HEK293T (cell line): ENCODE data around the gene PDE6A.

Source experiments
- BHLHE40 ChIP-seq: fragments of 450-650 bp; IDR thresholded peaks from 2 replicates; pipeline ENCODE4 v1.6.1; 2016; ENCODE audit warnings: mild to moderate bottlenecking, moderate library complexity, borderline replicate concordance
- FOXA1 ChIP-seq: fragments of 450-650 bp; IDR thresholded peaks from 2 replicates; pipeline ENCODE4 v1.6.1; 2016; ENCODE audit warnings: mild to moderate bottlenecking
- LEF1 ChIP-seq: fragments of 450-650 bp; IDR thresholded peaks from 2 replicates; pipeline ENCODE4 v1.6.1; 2017; ENCODE audit warnings: mild to moderate bottlenecking, borderline replicate concordance
- SP1 ChIP-seq: fragments of 450-650 bp; IDR thresholded peaks from 2 replicates; pipeline ENCODE4 v1.6.1; 2017
- TARDBP ChIP-seq: fragments of 450-650 bp; IDR thresholded peaks from 2 replicates; pipeline ENCODE4 v1.6.1; 2016

GRCh38 chr5:149855366-149855765 is 89.2 kb downstream of the PDE6A start:
- TF ChIP-seq TARDBP: no peak
- TF ChIP-seq BHLHE40: no peak
- TF ChIP-seq SP1: no peak
- no peak for TF ChIP-seq LEF1
- no peak for TF ChIP-seq FOXA1
